Progenitor cell of endocrine pancreas (in vitro differentiated cells): ENCODE data around the gene LLCFC1. TPM values are rescaled to one million over a fixed set of nuclear protein-coding genes. Genes with fewer than 3 reads are reported as not detected.
A peak's percentile ranks its signal among the peaks of the same experiment; 100 is the strongest.

Source experiments
- DNase-seq: peaks from one replicate; pipeline ENCODE4 v3.0.0; 2021; ENCODE audit warnings: low spot score; ENCODE audit not compliant: unreplicated experiment
- H3K27ac Mint-ChIP-seq: 2 replicates; pipeline ENCODE4 v1.8.0; 2021; ENCODE audit warnings: mild to moderate bottlenecking, moderate library complexity, mixed read lengths
- H3K27me3 Mint-ChIP-seq: 2 replicates; pipeline ENCODE4 v1.8.0; 2021; ENCODE audit warnings: mixed read lengths
- H3K36me3 Mint-ChIP-seq: 2 replicates; pipeline ENCODE4 v1.8.0; 2022; ENCODE audit warnings: mixed read lengths; ENCODE audit not compliant: insufficient read depth
- H3K4me1 Mint-ChIP-seq: 2 replicates; pipeline ENCODE4 v1.8.0; 2021; ENCODE audit warnings: low read depth, mixed read lengths
- H3K4me3 Mint-ChIP-seq: 2 replicates; pipeline ENCODE4 v1.8.0; 2021; ENCODE audit warnings: low read depth, mild to moderate bottlenecking, moderate library complexity, mixed read lengths
- H3K9me3 Mint-ChIP-seq: 2 replicates; pipeline ENCODE4 v1.8.0; 2021; ENCODE audit warnings: low read depth, mixed read lengths
- CTCF ChIP-seq: fragments of 200-600 bp; sonication (generic); IDR thresholded peaks from one replicate; pipeline ENCODE4 v1.5.0; 2021; ENCODE audit warnings: antibody characterized with exemption, mild to moderate bottlenecking; ENCODE audit not compliant: unreplicated experiment
- total RNA-seq: library from RNA; stranded (reverse); gene quantifications from 2 replicates; pipeline ENCODE4 v1.2.1, GENCODE V29; 2021

The LLCFC1 gene
- total RNA-seq, 1 donor from 2014 or later = not detected

GRCh38 chr7:142906643-142907042, 32.6 kb upstream of the LLCFC1 start:
- Mint-ChIP-seq H3K27ac (no peak overlapping the region), H3K4me3 (no peak overlapping the region), H3K27me3 (peaks cover 5% of the 10 kb centered on the region), H3K4me1 (peaks cover 16% of the 10 kb centered on the region), H3K36me3 (peaks cover 7% of the 10 kb centered on the region), H3K9me3 (peaks cover 20% of the 10 kb centered on the region)
- no peak for DNase-seq
- no peak for TF ChIP-seq CTCF

- no peaks in the 10 kb centered on the region for H3K27me3 Mint-ChIP-seq
- H3K9me3 Mint-ChIP-seq = peaks cover 9% of the 10 kb centered on the region
- peaks cover 14% of the 10 kb centered on the region for H3K4me1 Mint-ChIP-seq
- H3K4me3 Mint-ChIP-seq = no peak overlapping the region
- TF ChIP-seq CTCF = no peak
- no peak overlapping the region for H3K27ac Mint-ChIP-seq
- DNase-seq = no peak
- peaks cover 2% of the 10 kb centered on the region for H3K36me3 Mint-ChIP-seq
Measured at GRCh38 chr7:142908290-142908689, 31.0 kb upstream of the LLCFC1 start.

- no peak for DNase-seq
- Mint-ChIP-seq H3K9me3 (peaks cover 9% of the 10 kb centered on the region), H3K27me3 (peaks cover under 1% of the 10 kb centered on the region), H3K4me3 (no peak overlapping the region), H3K36me3 (peaks cover 2% of the 10 kb centered on the region), H3K27ac (peak overlapping the region; percentile 73), H3K4me1 (peaks cover 22% of the 10 kb centered on the region)
- peak; percentile 41 for TF ChIP-seq CTCF
Measured at GRCh38 chr7:142908921-142909890, 30.1 kb upstream of the LLCFC1 start.

GRCh38 chr7:142910031-142910433, 29.3 kb upstream of the LLCFC1 start:
- DNase-seq = no peak
- Mint-ChIP-seq H3K4me1 (peaks cover 23% of the 10 kb centered on the region), H3K27ac (peak overlapping the region; percentile 73), H3K4me3 (no peak overlapping the region), H3K9me3 (peaks cover 9% of the 10 kb centered on the region), H3K36me3 (peaks cover 2% of the 10 kb centered on the region), H3K27me3 (peaks cover 4% of the 10 kb centered on the region)
- TF ChIP-seq CTCF = no peak

GRCh38 chr7:142910481-142910880, 28.8 kb upstream of the LLCFC1 start:
- Mint-ChIP-seq H3K4me1 (peaks cover 23% of the 10 kb centered on the region), H3K27ac (no peak overlapping the region), H3K4me3 (no peak overlapping the region), H3K27me3 (peaks cover 4% of the 10 kb centered on the region), H3K36me3 (peaks cover 2% of the 10 kb centered on the region), H3K9me3 (peaks cover 9% of the 10 kb centered on the region)
- no peak for DNase-seq
- TF ChIP-seq CTCF = no peak
